Keratinocyte (primary cell): ENCODE measurements around the gene LAMB4. TPM values are rescaled to one million over a fixed set of nuclear protein-coding genes. Genes with fewer than 3 reads are reported as not detected.

Source experiments
- DNase-seq: peaks from one replicate; pipeline ENCODE4 v3.0.0-alpha.2; 2011; ENCODE audit warnings: low read depth, missing footprints, low spot score
- FAIRE-seq: peaks from 2 replicates; lab custom pipeline; 2011; peaks lifted over from hg19 to GRCh38; lab: Jason Lieb, UNC
- H2AFZ ChIP-seq: 2 replicates; pipeline ENCODE4 v1.6.0; 2012; ENCODE audit warnings: low read length, control low read depth, inconsistent platforms; ENCODE audit not compliant: control insufficient read depth
- H3K27ac ChIP-seq: 2 replicates; pipeline ENCODE4 v1.5.1; 2011; ENCODE audit warnings: low read length; ENCODE audit not compliant: control insufficient read depth, insufficient read depth
- H3K27me3 ChIP-seq: 3 replicates; pipeline ENCODE4 v1.6.0; 2011; ENCODE audit warnings: low read length; ENCODE audit not compliant: control insufficient read depth, insufficient read depth; ENCODE audit errors: extremely low read depth
- H3K36me3 ChIP-seq, 2 experiments: 2 replicates in 1 of 2; 3 replicates in 1 of 2; pipeline ENCODE4 v1.5.1; 2011; ENCODE audit warnings: low read length in 2 of 2, mild to moderate bottlenecking in 1 of 2; ENCODE audit not compliant: control insufficient read depth in 2 of 2, insufficient read depth in 2 of 2; ENCODE audit errors: extremely low read depth in 1 of 2
- H3K4me1 ChIP-seq: 3 replicates; pipeline ENCODE4 v1.5.1; 2011; ENCODE audit warnings: low read length; ENCODE audit not compliant: control insufficient read depth, insufficient read depth; ENCODE audit errors: extremely low read depth
- H3K4me2 ChIP-seq: 3 replicates; pipeline ENCODE4 v1.6.0; 2011; ENCODE audit warnings: low read depth, low read length; ENCODE audit not compliant: control insufficient read depth, insufficient read depth; ENCODE audit errors: extremely low read depth
- H3K4me3 ChIP-seq, 3 experiments: fragments of 200-600 bp in 1 of 3; sonication (generic) in 1 of 3; 2 replicates in 2 of 3; 3 replicates in 1 of 3; pipeline ENCODE4 v1.5.1; 2011 to 2016; ENCODE audit warnings: low read length in 3 of 3, mild to moderate bottlenecking in 3 of 3, control low read depth in 2 of 3, inconsistent platforms in 1 of 3, low read depth in 1 of 3, mixed read lengths in 1 of 3, mixed run types in 1 of 3, moderate library complexity in 1 of 3; ENCODE audit not compliant: control insufficient read depth in 2 of 3, insufficient read depth in 2 of 3; ENCODE audit errors: extremely low read depth in 1 of 3
- H3K79me2 ChIP-seq: 2 replicates; pipeline ENCODE4 v1.6.0; 2012; ENCODE audit warnings: low read length; ENCODE audit not compliant: control insufficient read depth, insufficient read depth
- H3K9ac ChIP-seq: 3 replicates; pipeline ENCODE4 v1.6.0; 2011; ENCODE audit warnings: low read length; ENCODE audit not compliant: control insufficient read depth, insufficient read depth; ENCODE audit errors: extremely low read depth
- H3K9me1 ChIP-seq: 3 replicates; pipeline ENCODE4 v1.6.0; 2011; ENCODE audit warnings: low read length; ENCODE audit not compliant: control insufficient read depth, insufficient read depth; ENCODE audit errors: extremely low read depth
- H3K9me3 ChIP-seq: 2 replicates; pipeline ENCODE4 v1.5.1; 2012; ENCODE audit warnings: low read depth, low read length; ENCODE audit not compliant: control insufficient read depth
- H4K20me1 ChIP-seq: 3 replicates; pipeline ENCODE4 v1.6.0; 2011; ENCODE audit warnings: low read length; ENCODE audit not compliant: control insufficient read depth, insufficient read depth; ENCODE audit errors: extremely low read depth
- EZH2 ChIP-seq: IDR thresholded peaks from one replicate; pipeline ENCODE4 v1.6.1; 2012; ENCODE audit warnings: inconsistent platforms, mild to moderate bottlenecking, low read length, moderate library complexity
- dilution Hi-C: fragments of 300-500 bp; cut with MboI; formaldehyde crosslinking; loops from one replicate; pipeline ENCODE4 v1.7.0; 2020; ENCODE audit warnings: low sequenced_read_pairs; ENCODE audit not compliant: extremely low pct_ligation_motif_present
- polyA plus RNA-seq, 5 experiments: library from polyadenylated mRNA; depleted of rRNA in 3 of 5; stranded (reverse) in 3 of 5; stranded (forward) in 1 of 5; unstranded in 1 of 5; fragments of >200 nt; gene quantifications; 1 replicate in 1 of 5; 2 replicates in 3 of 5; 3 replicates in 1 of 5; pipeline versions ENCODE4 v1.2.1 to v1.2.3, GENCODE V29; 2011 to 2012; ENCODE audit warnings: missing spikeins in 2 of 5, low read depth in 1 of 5, low replicate concordance in 1 of 5
- TF ChIP-seq, protein P1 (sequence below), 3 experiments: IDR thresholded peaks in 1 of 3; conservative IDR thresholded peaks in 1 of 3; optimal IDR thresholded peaks in 1 of 3; 2 replicates in 2 of 3; 3 replicates in 1 of 3; pipeline versions ENCODE3 to v1.5.1; 2011; ENCODE audit warnings: low read length in 3 of 3, mild to moderate bottlenecking in 3 of 3, moderate library complexity in 2 of 3, control low read depth in 1 of 3, inconsistent platforms in 1 of 3; ENCODE audit not compliant: insufficient read depth in 2 of 3; ENCODE audit errors: extremely low read depth in 1 of 3

The LAMB4 gene
- polyA plus RNA-seq, 1 donor (not counting 4 experiments of a cell fraction or from before 2014, with no cell fraction given) = 3.7 TPM

GRCh38 chr7:107978815-107979408, 151.2 kb downstream of the LAMB4 start:
- no peak for TF ChIP-seq EZH2
- TF ChIP-seq, protein P1, sequence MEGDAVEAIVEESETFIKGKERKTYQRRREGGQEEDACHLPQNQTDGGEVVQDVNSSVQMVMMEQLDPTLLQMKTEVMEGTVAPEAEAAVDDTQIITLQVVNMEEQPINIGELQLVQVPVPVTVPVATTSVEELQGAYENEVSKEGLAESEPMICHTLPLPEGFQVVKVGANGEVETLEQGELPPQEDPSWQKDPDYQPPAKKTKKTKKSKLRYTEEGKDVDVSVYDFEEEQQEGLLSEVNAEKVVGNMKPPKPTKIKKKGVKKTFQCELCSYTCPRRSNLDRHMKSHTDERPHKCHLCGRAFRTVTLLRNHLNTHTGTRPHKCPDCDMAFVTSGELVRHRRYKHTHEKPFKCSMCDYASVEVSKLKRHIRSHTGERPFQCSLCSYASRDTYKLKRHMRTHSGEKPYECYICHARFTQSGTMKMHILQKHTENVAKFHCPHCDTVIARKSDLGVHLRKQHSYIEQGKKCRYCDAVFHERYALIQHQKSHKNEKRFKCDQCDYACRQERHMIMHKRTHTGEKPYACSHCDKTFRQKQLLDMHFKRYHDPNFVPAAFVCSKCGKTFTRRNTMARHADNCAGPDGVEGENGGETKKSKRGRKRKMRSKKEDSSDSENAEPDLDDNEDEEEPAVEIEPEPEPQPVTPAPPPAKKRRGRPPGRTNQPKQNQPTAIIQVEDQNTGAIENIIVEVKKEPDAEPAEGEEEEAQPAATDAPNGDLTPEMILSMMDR (optimal IDR thresholded peaks at IDR 0.05 in 1 of 3, IDR thresholded peaks at IDR 0.05 in 1 of 3, conservative IDR thresholded peaks at IDR 0.05 in 1 of 3; ENCODE audit: extremely low read depth in 1 of 3, insufficient read depth in 2 of 3, low read length in 3 of 3) = no peak
- no peaks in the 10 kb centered on the region for H3K4me1 ChIP-seq

GRCh38 chr7:107977048-107977447, 153.1 kb downstream of the LAMB4 start:
- Histone ChIP-seq H3K36me3 (peaks cover 29 to 49% of the 10 kb centered on the region in 2 experiments), H3K27ac (no peak overlapping the region), H3K9me1 (no peaks in the 10 kb centered on the region), H3K27me3 (no peaks in the 10 kb centered on the region), H4K20me1 (no peaks in the 10 kb centered on the region), H3K4me1 (peaks cover 18% of the 10 kb centered on the region), H3K9me3 (no peaks in the 10 kb centered on the region), H3K4me2 (no peak overlapping the region), H3K9ac (no peak overlapping the region), H2AFZ (no peak overlapping the region), H3K4me3 (no peak overlapping the region), H3K79me2 (no peaks in the 10 kb centered on the region)
- TF ChIP-seq, protein P1 (optimal IDR thresholded peaks at IDR 0.05 in 1 of 3, IDR thresholded peaks at IDR 0.05 in 1 of 3, conservative IDR thresholded peaks at IDR 0.05 in 1 of 3; ENCODE audit: extremely low read depth in 1 of 3, insufficient read depth in 2 of 3, low read length in 3 of 3) = no peak
- TF ChIP-seq EZH2 = no peak
- DNase-seq = no peak
- dilution Hi-C loops = no loop called here
- FAIRE-seq = no peak

More at GRCh38 chr7:107978815-107979408, 151.2 kb downstream of the LAMB4 start:
- dilution Hi-C loops = no loop called here
- no peak for FAIRE-seq
- H3K27ac ChIP-seq = no peak overlapping the region
- H3K4me2 ChIP-seq = no peak overlapping the region
- H2AFZ ChIP-seq = no peak overlapping the region
- no peak overlapping the region for H3K9ac ChIP-seq
- H4K20me1 ChIP-seq = no peaks in the 10 kb centered on the region
- H3K79me2 ChIP-seq = no peaks in the 10 kb centered on the region
- H3K9me1 ChIP-seq = no peaks in the 10 kb centered on the region
- peaks cover 32 to 52% of the 10 kb centered on the region in 2 experiments for H3K36me3 ChIP-seq
- H3K9me3 ChIP-seq = no peaks in the 10 kb centered on the region
- H3K27me3 ChIP-seq = no peaks in the 10 kb centered on the region
- no peak for DNase-seq
- no peak overlapping the region for H3K4me3 ChIP-seq
